OCI-LY1 (cell line): ENCODE results near the gene CHN2.

Experiments used
- H2AFZ ChIP-seq: fragments of 200-600 bp; sonication (generic), shearing (Covaris generic); 2 replicates; pipeline ENCODE4 v1.6.0; 2014; ENCODE audit warnings: antibody characterized with exemption, mild to moderate bottlenecking, low read length
- H3F3A ChIP-seq: fragments of 200-600 bp; sonication (generic), shearing (Covaris generic); 2 replicates; pipeline ENCODE4 v1.6.0; 2014; ENCODE audit warnings: mild to moderate bottlenecking, antibody characterized with exemption, low read length, moderate library complexity; ENCODE audit not compliant: insufficient read depth
- H3K27ac ChIP-seq: fragments of 200-600 bp; sonication (generic); 2 replicates; pipeline ENCODE4 v1.5.1; 2014; ENCODE audit warnings: low read length, mixed run types, mild to moderate bottlenecking, low read depth; ENCODE audit not compliant: poor library complexity, severe bottlenecking
- H3K27me3 ChIP-seq: fragments of 200-600 bp; sonication (generic); 2 replicates; pipeline ENCODE4 v1.6.0; 2014; ENCODE audit warnings: antibody characterized with exemption, mild to moderate bottlenecking, low read length, moderate library complexity; ENCODE audit not compliant: insufficient read depth
- H3K36me3 ChIP-seq: fragments of 200-600 bp; sonication (generic); 2 replicates; pipeline ENCODE4 v1.6.1; 2014; ENCODE audit warnings: mild to moderate bottlenecking, antibody characterized with exemption, low read length, moderate library complexity, mixed read lengths; ENCODE audit not compliant: insufficient read depth
- H3K4me1 ChIP-seq: fragments of 200-600 bp; sonication (generic); 2 replicates; pipeline ENCODE4 v1.5.1; 2014; ENCODE audit warnings: mild to moderate bottlenecking, low read length, moderate library complexity; ENCODE audit not compliant: insufficient read depth, severe bottlenecking
- H3K4me2 ChIP-seq: fragments of 200-600 bp; sonication (generic), shearing (Covaris generic); 2 replicates; pipeline ENCODE4 v1.6.1; 2014; ENCODE audit warnings: low read length
- H3K4me3 ChIP-seq: fragments of 200-600 bp; sonication (generic); 2 replicates; pipeline ENCODE4 v1.5.1; 2014; ENCODE audit warnings: low read length, low read depth, mild to moderate bottlenecking, mixed read lengths; ENCODE audit not compliant: poor library complexity, severe bottlenecking
- H3K79me2 ChIP-seq: fragments of 200-600 bp; shearing (Covaris generic); 2 replicates; pipeline ENCODE4 v1.6.1; 2016; ENCODE audit warnings: mixed run types, low read length, mixed read lengths; ENCODE audit not compliant: insufficient read depth
- H3K9ac ChIP-seq: fragments of 200-600 bp; sonication (generic), shearing (Covaris generic); 2 replicates; pipeline ENCODE4 v1.6.1; 2014; ENCODE audit warnings: mild to moderate bottlenecking, low read length, mixed read lengths
- H3K9me2 ChIP-seq: fragments of 200-600 bp; sonication (generic), shearing (Covaris generic); 2 replicates; pipeline ENCODE4 v1.6.1; 2014; ENCODE audit warnings: low read depth, mild to moderate bottlenecking, low read length, mixed read lengths
- H3K9me3 ChIP-seq: fragments of 200-600 bp; shearing (Covaris generic); 2 replicates; pipeline ENCODE4 v1.6.1; 2014; ENCODE audit warnings: low read length, mixed read lengths
- H4K20me1 ChIP-seq: fragments of 200-600 bp; sonication (generic), shearing (Covaris generic); 2 replicates; pipeline ENCODE4 v1.6.0; 2016; ENCODE audit warnings: mild to moderate bottlenecking, low read length; ENCODE audit not compliant: insufficient read depth
- EZH2 ChIP-seq: fragments of 200-600 bp; sonication (generic), shearing (Covaris generic); IDR thresholded peaks from 2 replicates; pipeline ENCODE4 v1.8.0; 2017; ENCODE audit warnings: borderline replicate concordance, mixed run types, mild to moderate bottlenecking, antibody characterized with exemption, low read length, moderate library complexity, mixed read lengths
- TF ChIP-seq, protein P1 (sequence below): fragments of 200-600 bp; sonication (generic), shearing (Covaris generic); IDR thresholded peaks from 2 replicates; pipeline ENCODE4 v1.5.1; 2017; ENCODE audit warnings: mild to moderate bottlenecking, antibody characterized with exemption, low read length, moderate library complexity, mixed read lengths

Gene CHN2

GRCh38 chr7:29216128-29216527 is 21.6 kb downstream of the CHN2 start:
- Histone ChIP-seq H3K4me2 (no peak overlapping the region), H3K9me2 (0 out of 2 replicates have a peak, but pooled peaks cover 4% of the 10 kb centered on the region), H3K27me3 (no peaks in the 10 kb centered on the region), H3K9ac (no peak overlapping the region), H3F3A (no peaks in the 10 kb centered on the region), H2AFZ (no peak overlapping the region), H3K79me2 (no peaks in the 10 kb centered on the region), H3K36me3 (no peaks in the 10 kb centered on the region), H4K20me1 (no peaks in the 10 kb centered on the region), H3K4me1 (no peaks in the 10 kb centered on the region), H3K27ac (no peak overlapping the region), H3K9me3 (no peaks in the 10 kb centered on the region), H3K4me3 (no peak overlapping the region)
- TF ChIP-seq EZH2 = no peak
- TF ChIP-seq, protein P1, sequence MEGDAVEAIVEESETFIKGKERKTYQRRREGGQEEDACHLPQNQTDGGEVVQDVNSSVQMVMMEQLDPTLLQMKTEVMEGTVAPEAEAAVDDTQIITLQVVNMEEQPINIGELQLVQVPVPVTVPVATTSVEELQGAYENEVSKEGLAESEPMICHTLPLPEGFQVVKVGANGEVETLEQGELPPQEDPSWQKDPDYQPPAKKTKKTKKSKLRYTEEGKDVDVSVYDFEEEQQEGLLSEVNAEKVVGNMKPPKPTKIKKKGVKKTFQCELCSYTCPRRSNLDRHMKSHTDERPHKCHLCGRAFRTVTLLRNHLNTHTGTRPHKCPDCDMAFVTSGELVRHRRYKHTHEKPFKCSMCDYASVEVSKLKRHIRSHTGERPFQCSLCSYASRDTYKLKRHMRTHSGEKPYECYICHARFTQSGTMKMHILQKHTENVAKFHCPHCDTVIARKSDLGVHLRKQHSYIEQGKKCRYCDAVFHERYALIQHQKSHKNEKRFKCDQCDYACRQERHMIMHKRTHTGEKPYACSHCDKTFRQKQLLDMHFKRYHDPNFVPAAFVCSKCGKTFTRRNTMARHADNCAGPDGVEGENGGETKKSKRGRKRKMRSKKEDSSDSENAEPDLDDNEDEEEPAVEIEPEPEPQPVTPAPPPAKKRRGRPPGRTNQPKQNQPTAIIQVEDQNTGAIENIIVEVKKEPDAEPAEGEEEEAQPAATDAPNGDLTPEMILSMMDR = no peak

DNA sequence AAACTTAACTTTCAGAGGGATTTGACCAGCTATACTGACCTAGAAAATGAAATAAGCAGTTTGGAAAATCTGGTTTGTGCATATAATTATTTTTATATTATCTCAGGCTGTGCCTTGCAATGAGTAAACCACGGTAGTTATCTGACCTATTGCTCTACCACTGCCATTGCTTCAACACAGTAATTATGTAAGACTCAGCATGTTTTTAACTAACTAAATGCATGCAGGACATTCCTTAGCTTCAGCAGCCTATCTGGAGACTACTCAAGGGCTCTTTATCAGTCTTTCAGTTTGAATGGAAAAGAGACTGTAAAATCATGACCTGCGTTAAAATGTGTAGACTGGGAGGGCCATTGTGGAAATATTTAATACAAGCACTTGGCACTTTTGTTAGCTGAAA is 22.5 kb downstream of the CHN2 start:
- Histone ChIP-seq H3K79me2 (no peaks in the 10 kb centered on the region), H4K20me1 (no peaks in the 10 kb centered on the region), H3K36me3 (no peaks in the 10 kb centered on the region), H3K9me2 (0 out of 2 replicates have a peak, but pooled peaks cover 4% of the 10 kb centered on the region), H3K4me3 (no peak overlapping the region), H3K9me3 (no peaks in the 10 kb centered on the region), H2AFZ (no peak overlapping the region), H3K27ac (no peak overlapping the region), H3K4me2 (no peak overlapping the region), H3K4me1 (no peaks in the 10 kb centered on the region), H3K9ac (no peak overlapping the region), H3K27me3 (no peaks in the 10 kb centered on the region), H3F3A (no peaks in the 10 kb centered on the region)
- TF ChIP-seq, protein P1 = no peak
- no peak for TF ChIP-seq EZH2

DNA sequence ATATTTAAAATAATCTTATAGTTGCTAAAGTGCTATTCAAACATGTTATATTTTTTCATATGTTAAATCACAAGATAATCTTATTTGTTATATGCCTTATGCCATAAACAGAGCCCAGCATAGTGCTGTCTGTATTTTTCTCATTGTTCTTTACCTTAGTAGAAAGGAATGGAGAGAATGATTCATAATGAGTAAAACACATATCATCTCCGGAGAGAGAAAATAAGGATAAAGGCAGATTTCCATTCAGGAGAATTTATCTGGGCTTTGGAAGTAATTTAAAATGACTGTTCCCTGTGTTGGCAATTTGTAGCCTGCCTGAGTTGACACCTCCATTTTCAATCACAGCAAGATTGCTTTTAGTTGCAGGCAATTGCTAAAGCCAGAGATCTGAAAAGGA is 30.2 kb downstream of the CHN2 start:
- no peaks in the 10 kb centered on the region for H3K36me3 ChIP-seq
- H3K4me2 ChIP-seq = no peak overlapping the region
- no peak overlapping the region for H3K9ac ChIP-seq
- no peaks in the 10 kb centered on the region for H3K79me2 ChIP-seq
- no peaks in the 10 kb centered on the region for H3K27me3 ChIP-seq
- no peak overlapping the region for H3K4me3 ChIP-seq
- no peaks in the 10 kb centered on the region for H3K4me1 ChIP-seq
- H3F3A ChIP-seq = no peaks in the 10 kb centered on the region
- no peaks in the 10 kb centered on the region for H4K20me1 ChIP-seq
- TF ChIP-seq, protein P1 = no peak
- no peak for TF ChIP-seq EZH2
- 0 out of 2 replicates have a peak, but pooled peaks cover 4% of the 10 kb centered on the region for H3K9me2 ChIP-seq
- H3K9me3 ChIP-seq = no peaks in the 10 kb centered on the region
- no peak overlapping the region for H2AFZ ChIP-seq
- no peak overlapping the region for H3K27ac ChIP-seq
